Measurements from ENCODE around the gene PRDM4. TPM values are rescaled to one million over a fixed set of nuclear protein-coding genes. Genes with fewer than 3 reads are reported as not detected.
A peak's percentile ranks its signal among the peaks of the same experiment; 100 is the strongest.

Gene PRDM4
- total RNA-seq, 1 donor from 2014 or later, result 37.4 TPM

GRCh38 chr12:107776171-107776570, 15.2 kb upstream of the PRDM4 start:
- DNase-seq (ENCODE audit: low read depth, low spot score), result no peak
- peaks cover 4% of the 10 kb centered on the region for H3K4me1 Mint-ChIP-seq
- H3K9me3 Mint-ChIP-seq, result no peaks in the 10 kb centered on the region
- TF ChIP-seq CTCF (conservative IDR thresholded peaks at IDR 0.05), result no peak
- H3K4me3 Mint-ChIP-seq, result no peak overlapping the region
- no peaks in the 10 kb centered on the region for H3K36me3 Mint-ChIP-seq (ENCODE audit: low read depth)
- H3K27ac Mint-ChIP-seq (ENCODE audit: unreplicated experiment), result no peak overlapping the region
- peaks cover 93% of the 10 kb centered on the region for H3K27me3 Mint-ChIP-seq (ENCODE audit: low read depth)

DNA sequence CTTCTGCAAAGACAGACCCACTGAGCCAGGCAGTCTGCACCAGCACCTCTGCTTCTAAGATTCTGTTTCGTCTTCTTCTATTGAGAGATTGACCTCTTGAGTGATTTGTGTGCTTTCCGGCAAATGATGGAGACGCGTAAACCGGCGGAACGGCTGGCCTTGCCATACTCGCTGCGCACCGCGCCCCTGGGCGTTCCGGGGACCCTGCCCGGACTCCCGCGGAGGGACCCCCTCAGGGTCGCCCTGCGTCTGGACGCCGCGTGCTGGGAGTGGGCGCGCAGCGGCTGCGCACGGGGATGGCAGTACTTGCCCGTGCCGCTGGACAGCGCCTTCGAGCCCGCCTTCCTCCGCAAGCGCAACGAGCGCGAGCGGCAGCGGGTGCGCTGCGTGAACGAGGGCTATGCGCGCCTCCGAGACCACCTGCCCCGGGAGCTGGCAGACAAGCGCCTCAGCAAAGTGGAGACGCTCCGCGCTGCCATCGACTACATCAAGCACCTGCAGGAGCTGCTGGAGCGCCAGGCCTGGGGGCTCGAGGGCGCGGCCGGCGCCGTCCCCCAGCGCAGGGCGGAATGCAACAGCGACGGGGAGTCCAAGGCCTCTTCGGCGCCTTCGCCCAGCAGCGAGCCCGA, 14.3 kb upstream of the PRDM4 start:
- Mint-ChIP-seq H3K9me3 (no peaks in the 10 kb centered on the region), H3K27ac (ENCODE audit: unreplicated experiment) (no peak overlapping the region), H3K4me1 (peaks cover 4% of the 10 kb centered on the region), H3K4me3 (no peak overlapping the region), H3K36me3 (ENCODE audit: low read depth) (no peaks in the 10 kb centered on the region), H3K27me3 (ENCODE audit: low read depth) (peaks cover 97% of the 10 kb centered on the region)
- DNase-seq (ENCODE audit: low read depth, low spot score), result peak; percentile 26
- TF ChIP-seq CTCF (conservative IDR thresholded peaks at IDR 0.05), result peak; percentile 43

GRCh38 chr12:107774349-107775029, 13.6 kb upstream of the PRDM4 start, which contains the start of gene ASCL4:
TSS of gene ASCL4 (plus strand) at chr12:107774704. CDS start at chr12:107775219, 515 bp downstream.
- Mint-ChIP-seq H3K27ac (ENCODE audit: unreplicated experiment) (no peak within 1 kb of the TSS), H3K36me3 (ENCODE audit: low read depth) (no peaks in the 10 kb centered on the region), H3K4me1 (peaks cover 4% of the 10 kb centered on the region), H3K9me3 (no peaks in the 10 kb centered on the region), H3K4me3 (no peak within 1 kb of the TSS), H3K27me3 (ENCODE audit: low read depth) (peaks cover 96% of the 10 kb centered on the region)
- no peak for TF ChIP-seq CTCF (conservative IDR thresholded peaks at IDR 0.05)
- DNase-seq (ENCODE audit: low read depth, low spot score), result no peak

GRCh38 chr12:107767466-107767865, 6.5 kb upstream of the PRDM4 start:
- no peaks in the 10 kb centered on the region for H3K36me3 Mint-ChIP-seq (ENCODE audit: low read depth)
- H3K9me3 Mint-ChIP-seq, result no peaks in the 10 kb centered on the region
- no peak for DNase-seq (ENCODE audit: low read depth, low spot score)
- H3K4me1 Mint-ChIP-seq, result no peaks in the 10 kb centered on the region
- peaks cover 65% of the 10 kb centered on the region for H3K27me3 Mint-ChIP-seq (ENCODE audit: low read depth)
- TF ChIP-seq CTCF (conservative IDR thresholded peaks at IDR 0.05), result no peak
- no peak overlapping the region for H3K4me3 Mint-ChIP-seq
- no peak overlapping the region for H3K27ac Mint-ChIP-seq (ENCODE audit: unreplicated experiment)

DNA sequence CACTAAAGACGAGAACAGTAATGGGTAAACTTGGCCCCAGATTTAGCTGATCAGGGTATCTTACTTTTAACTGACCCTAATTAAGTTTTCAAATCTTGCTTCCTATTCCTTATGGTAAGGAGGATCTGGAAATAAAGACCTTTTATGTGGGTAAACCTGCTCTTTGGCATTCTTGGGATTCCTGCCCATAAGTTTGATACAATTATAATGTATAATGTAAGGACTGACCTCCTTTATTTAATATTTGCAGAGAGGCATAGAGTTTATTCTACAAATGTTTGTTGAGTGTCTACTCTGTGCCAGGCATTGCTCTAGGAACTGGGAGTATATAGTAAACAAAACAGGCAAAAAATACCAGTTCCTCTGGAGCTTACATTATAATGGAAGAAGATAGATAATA, 4.4 kb upstream of the PRDM4 start:
- peaks cover 51% of the 10 kb centered on the region for H3K27me3 Mint-ChIP-seq (ENCODE audit: low read depth)
- H3K36me3 Mint-ChIP-seq (ENCODE audit: low read depth), result no peaks in the 10 kb centered on the region
- no peak overlapping the region for H3K27ac Mint-ChIP-seq (ENCODE audit: unreplicated experiment)
- H3K4me3 Mint-ChIP-seq, result no peak overlapping the region
- peaks cover 8% of the 10 kb centered on the region for H3K4me1 Mint-ChIP-seq
- TF ChIP-seq CTCF (conservative IDR thresholded peaks at IDR 0.05), result no peak
- no peak for DNase-seq (ENCODE audit: low read depth, low spot score)
- no peaks in the 10 kb centered on the region for H3K9me3 Mint-ChIP-seq
